Endothelial cell of umbilical vein (primary cell): ENCODE data around the gene APOC4. TPM values are rescaled to one million over a fixed set of nuclear protein-coding genes. Genes with fewer than 3 reads are reported as not detected.

Source experiments
- BruUV-seq: library from RNA; stranded (reverse); fragments of 400-500 nt; replicated peaks from 2 replicates; lab custom pipeline; 2021; lab: Mats Ljungman, UMichigan
- CTCF ChIA-PET: fragments of 300-600, 350-600 bp; sonication (Branson Sonifier 250); formaldehyde crosslinking; loops from one replicate; lab custom pipeline; 2021; ENCODE audit warnings: antibody characterized with exemption, inconsistent platforms; lab: Charles Lee
- POLR2A ChIA-PET: fragments of 300-600, 350-600 bp; sonication (Branson Sonifier 250); formaldehyde crosslinking; loops from one replicate; lab custom pipeline; 2021; ENCODE audit warnings: antibody characterized with exemption, inconsistent platforms; lab: Charles Lee
- DNase-seq: peaks from one replicate; pipeline ENCODE4 v3.0.0-alpha.2; 2011; ENCODE audit warnings: low read depth, low spot score
- FAIRE-seq: peaks from 2 replicates; lab custom pipeline; 2011; peaks lifted over from hg19 to GRCh38; lab: Jason Lieb, UNC
- H2AFZ ChIP-seq: 2 replicates; pipeline ENCODE4 v1.6.0; 2012; ENCODE audit warnings: low read depth, low read length, control low read depth, inconsistent platforms
- H3K27ac ChIP-seq: 2 replicates; pipeline ENCODE4 v1.5.1; 2011; ENCODE audit warnings: low read depth, mild to moderate bottlenecking, control low read depth, low read length, moderate library complexity; ENCODE audit not compliant: insufficient read depth
- H3K27me3 ChIP-seq, 2 experiments: 2 replicates each; pipeline versions ENCODE4 v1.6.0 to v1.6.1; 2011; ENCODE audit warnings: low read length in 2 of 2, mixed read lengths in 1 of 2; ENCODE audit not compliant: control insufficient read depth in 2 of 2, insufficient read depth in 2 of 2
- H3K36me3 ChIP-seq, 2 experiments: 2 replicates in 1 of 2; 3 replicates in 1 of 2; pipeline ENCODE4 v1.5.1; 2011; ENCODE audit warnings: low read length in 2 of 2, mild to moderate bottlenecking in 1 of 2, moderate library complexity in 1 of 2; ENCODE audit not compliant: control insufficient read depth in 2 of 2, insufficient read depth in 2 of 2; ENCODE audit errors: extremely low read depth in 1 of 2
- H3K4me1 ChIP-seq: 3 replicates; pipeline ENCODE4 v1.5.1; 2011; ENCODE audit warnings: mild to moderate bottlenecking, low read length; ENCODE audit not compliant: control insufficient read depth, insufficient read depth; ENCODE audit errors: extremely low read depth
- H3K4me2 ChIP-seq: 2 replicates; pipeline ENCODE4 v1.6.1; 2011; ENCODE audit warnings: low read length, control low read depth, mixed read lengths; ENCODE audit not compliant: insufficient read depth
- H3K4me3 ChIP-seq, 3 experiments: fragments of 200-600 bp in 1 of 3; sonication (generic), shearing (Covaris generic) in 1 of 3; replicated peaks in 1 of 3; 2 replicates each; pipeline ENCODE4 v1.5.1; 2011 to 2016; ENCODE audit warnings: control low read depth in 3 of 3, low read length in 3 of 3, mild to moderate bottlenecking in 2 of 3, inconsistent platforms in 1 of 3, low read depth in 1 of 3, moderate library complexity in 1 of 3; ENCODE audit not compliant: insufficient read depth in 1 of 3
- H3K79me2 ChIP-seq: 2 replicates; pipeline ENCODE4 v1.6.0; 2012; ENCODE audit warnings: low read length, inconsistent platforms; ENCODE audit not compliant: control insufficient read depth, insufficient read depth
- H3K9ac ChIP-seq: replicated peaks from 2 replicates; pipeline ENCODE3; 2011; ENCODE audit warnings: low read length, control low read depth; ENCODE audit not compliant: insufficient read depth; ENCODE audit errors: extremely low read depth
- H3K9me1 ChIP-seq: replicated peaks from 3 replicates; pipeline ENCODE4 v1.6.0; 2011; ENCODE audit warnings: mild to moderate bottlenecking, low read length; ENCODE audit not compliant: control insufficient read depth, insufficient read depth; ENCODE audit errors: extremely low read depth
- H3K9me3 ChIP-seq: replicated peaks from 2 replicates; pipeline ENCODE4 v1.5.1; 2012; ENCODE audit warnings: low read length, inconsistent platforms; ENCODE audit not compliant: control insufficient read depth, insufficient read depth
- H4K20me1 ChIP-seq: replicated peaks from 2 replicates; pipeline ENCODE3; 2011; ENCODE audit warnings: mild to moderate bottlenecking, low read length; ENCODE audit not compliant: control insufficient read depth, insufficient read depth; ENCODE audit errors: extremely low read depth
- EZH2 ChIP-seq: IDR thresholded peaks from 2 replicates; pipeline ENCODE4 v1.6.1; 2012; ENCODE audit warnings: borderline replicate concordance, low read depth, mild to moderate bottlenecking, moderate library complexity, low read length, inconsistent platforms; ENCODE audit not compliant: severe bottlenecking
- FOS ChIP-seq: IDR thresholded peaks from 2 replicates; pipeline ENCODE4 v1.6.1; 2011; ENCODE audit warnings: mild to moderate bottlenecking, low read length, moderate library complexity, borderline replicate concordance; ENCODE audit not compliant: insufficient read depth
- GATA2 ChIP-seq: IDR thresholded peaks from 2 replicates; pipeline ENCODE4 v1.7.0; 2011; ENCODE audit warnings: low read depth, mild to moderate bottlenecking, moderate library complexity, mixed read lengths, low read length; ENCODE audit not compliant: insufficient read length, insufficient read depth
- JUN ChIP-seq: IDR thresholded peaks from 2 replicates; pipeline ENCODE4 v1.6.1; 2011; ENCODE audit warnings: borderline replicate concordance, low read depth; ENCODE audit not compliant: insufficient read length, insufficient read depth
- dilution Hi-C: fragments of 300-500 bp; cut with MboI; formaldehyde crosslinking; loops from one replicate; pipeline ENCODE4 v1.15.0; 2019; ENCODE audit warnings: low sequenced_read_pairs; ENCODE audit not compliant: extremely low pct_ligation_motif_present
- intact Hi-C: fragments of 100-400 bp; cut with micrococcal nuclease; formaldehyde crosslinking; loops from one replicate; pipeline ENCODE4 v1.10.0; 2022
- polyA plus RNA-seq, 4 experiments: library from polyadenylated mRNA; depleted of rRNA in 3 of 4; stranded (reverse) in 3 of 4; unstranded in 1 of 4; fragments of >200 nt; gene quantifications; 2 replicates each; pipeline versions ENCODE4 v1.2.1 to v1.2.3, GENCODE V29; 2011 to 2012; ENCODE audit warnings: missing spikeins in 1 of 4
- total RNA-seq: library from RNA; stranded (reverse); gene quantifications from 2 replicates; pipeline ENCODE4 v1.2.3, GENCODE V29; 2021
- TF ChIP-seq, protein P1 (sequence below), 2 donors: IDR thresholded peaks; 1 replicate in 1 of 2; 2 replicates in 1 of 2; pipeline ENCODE4 v1.5.1; 2011; ENCODE audit warnings: low read length in 2 of 2, mild to moderate bottlenecking in 2 of 2, moderate library complexity in 2 of 2, control low read depth in 1 of 2, inconsistent platforms in 1 of 2, low read depth in 1 of 2; ENCODE audit not compliant: insufficient read depth in 1 of 2; ENCODE audit errors: extremely low read depth in 1 of 2

The APOC4 gene
- total and polyA plus RNA-seq, 2 donors (not counting 3 experiments of a cell fraction or from before 2014, with no cell fraction given) = not detected

DNA sequence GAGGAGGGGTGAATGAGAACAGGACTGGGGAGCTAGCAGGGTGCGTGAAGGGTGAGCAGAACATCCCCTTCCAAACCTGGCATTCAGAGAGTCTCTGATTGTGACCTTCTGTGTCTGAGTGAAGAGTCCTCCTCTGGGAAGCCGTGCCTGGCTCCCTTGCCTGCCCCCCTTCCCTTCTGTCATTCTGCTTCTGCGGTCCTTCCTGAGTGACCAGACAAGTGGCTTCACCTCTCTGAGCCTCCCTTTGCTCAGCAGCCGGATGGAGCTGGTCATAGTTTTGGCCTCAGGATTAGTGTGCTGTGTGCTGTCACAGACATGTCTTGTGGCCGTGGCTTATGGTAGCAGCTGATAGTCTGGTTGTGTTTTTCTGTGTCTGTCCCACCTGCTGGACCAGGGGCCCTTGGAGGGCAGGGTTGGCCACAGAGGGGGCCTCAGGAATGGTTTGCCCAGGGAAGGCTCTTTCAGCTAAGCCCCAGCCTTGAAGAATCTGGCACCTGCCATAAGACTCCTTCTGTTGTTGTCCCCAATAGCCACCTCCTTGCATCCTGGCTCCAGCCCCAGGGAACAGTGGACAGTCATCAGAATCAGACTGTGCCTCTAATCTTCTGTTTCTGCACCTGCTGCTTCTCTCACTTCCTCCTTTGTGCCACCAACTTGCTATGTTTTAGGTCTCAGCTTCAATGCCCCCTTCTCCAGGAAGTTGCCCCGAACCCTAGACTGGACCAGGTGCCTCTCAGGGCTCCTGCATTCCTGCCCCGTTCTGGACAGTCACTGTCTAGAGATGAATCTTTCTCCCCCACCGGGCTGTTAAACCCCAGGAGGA lies 19.1 kb downstream of the APOC4 start:
- ChIA-PET CTCF (interaction anchor here (1.1 to 1.3 kb wide), 2 partner anchors 28 to 29 kb away, joined by 3 read pairs; no protein-coding TSS in a partner anchor), POLR2A (no interaction called here)
- Histone ChIP-seq H3K9me1 (no peaks in the 10 kb centered on the region), H3K4me1 (peaks cover 7% of the 10 kb centered on the region), H3K4me2 (no peak overlapping the region), H3K36me3 (peaks cover 9 to 14% of the 10 kb centered on the region in 2 experiments), H3K9ac (no peak overlapping the region), H3K4me3 (no peak overlapping the region), H4K20me1 (no peaks in the 10 kb centered on the region), H3K9me3 (no peaks in the 10 kb centered on the region), H3K27ac (no peak overlapping the region), H3K79me2 (peaks cover 53% of the 10 kb centered on the region), H3K27me3 (no peaks in the 10 kb centered on the region), H2AFZ (no peak overlapping the region)
- TF ChIP-seq FOS = no peak
- no peak for TF ChIP-seq EZH2
- TF ChIP-seq, protein P1, sequence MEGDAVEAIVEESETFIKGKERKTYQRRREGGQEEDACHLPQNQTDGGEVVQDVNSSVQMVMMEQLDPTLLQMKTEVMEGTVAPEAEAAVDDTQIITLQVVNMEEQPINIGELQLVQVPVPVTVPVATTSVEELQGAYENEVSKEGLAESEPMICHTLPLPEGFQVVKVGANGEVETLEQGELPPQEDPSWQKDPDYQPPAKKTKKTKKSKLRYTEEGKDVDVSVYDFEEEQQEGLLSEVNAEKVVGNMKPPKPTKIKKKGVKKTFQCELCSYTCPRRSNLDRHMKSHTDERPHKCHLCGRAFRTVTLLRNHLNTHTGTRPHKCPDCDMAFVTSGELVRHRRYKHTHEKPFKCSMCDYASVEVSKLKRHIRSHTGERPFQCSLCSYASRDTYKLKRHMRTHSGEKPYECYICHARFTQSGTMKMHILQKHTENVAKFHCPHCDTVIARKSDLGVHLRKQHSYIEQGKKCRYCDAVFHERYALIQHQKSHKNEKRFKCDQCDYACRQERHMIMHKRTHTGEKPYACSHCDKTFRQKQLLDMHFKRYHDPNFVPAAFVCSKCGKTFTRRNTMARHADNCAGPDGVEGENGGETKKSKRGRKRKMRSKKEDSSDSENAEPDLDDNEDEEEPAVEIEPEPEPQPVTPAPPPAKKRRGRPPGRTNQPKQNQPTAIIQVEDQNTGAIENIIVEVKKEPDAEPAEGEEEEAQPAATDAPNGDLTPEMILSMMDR (IDR thresholded peaks at IDR 0.05; ENCODE audit: extremely low read depth in 1 of 2, insufficient read depth in 1 of 2, low read depth in 1 of 2, low read length in 2 of 2) = no peak
- TF ChIP-seq JUN = no peak
- TF ChIP-seq GATA2 = no peak
- FAIRE-seq (no peak), DNase-seq (no peak)
- dilution Hi-C loops = no loop called here
- intact Hi-C loops = no loop called here
- no TSS peak for BruUV-seq
